ENCODE results near the gene KLRK1.
A peak's percentile ranks its signal among the peaks of the same experiment; 100 is the strongest.

The KLRK1 gene

DNA sequence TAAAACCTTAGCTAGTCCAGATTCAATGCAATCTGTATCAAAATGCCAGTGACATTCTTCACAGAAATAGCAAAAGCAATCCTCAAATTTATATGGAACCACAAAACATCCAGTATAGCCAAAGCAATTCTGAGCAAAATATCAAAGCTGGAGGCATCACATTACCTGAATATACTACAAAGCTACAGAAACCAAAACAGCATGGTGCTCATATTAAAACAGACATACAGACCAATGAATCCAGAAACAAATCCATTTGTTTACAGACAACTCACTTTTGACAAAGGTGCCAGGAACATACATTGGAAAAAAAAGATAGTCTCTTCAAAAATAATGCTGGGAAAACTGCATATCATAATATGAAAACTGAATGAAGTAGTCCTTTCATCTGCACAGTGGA, 15.0 kb upstream of the KLRK1 start:
- Histone ChIP-seq H3K23ac (ENCODE audit: low read length in 2 of 2) (no peak overlapping the region), H3K9ac (ENCODE audit: low read length) (no peak overlapping the region), H3K36me3 (ENCODE audit: control insufficient read depth in 1 of 2, insufficient read depth in 2 of 2, low read depth in 1 of 2, low read length in 2 of 2) (no peaks in the 10 kb centered on the region), H3K14ac (ENCODE audit: low read length in 2 of 2) (no peak overlapping the region), H4K91ac (ENCODE audit: low read length) (no peak overlapping the region), H2AK5ac (ENCODE audit: low read length, severe bottlenecking) (no peak overlapping the region), H2AFZ (ENCODE audit: low read depth, low read length) (no peak overlapping the region), H2BK15ac (ENCODE audit: low read depth, poor library complexity, severe bottlenecking) (no peak overlapping the region), H3K9me3 (ENCODE audit: control insufficient read depth, low read length) (peaks cover 4% of the 10 kb centered on the region), H4K8ac (ENCODE audit: low read length) (no peak overlapping the region), H3K27me3 (ENCODE audit: control insufficient read depth in 1 of 2, insufficient read depth in 1 of 2, low read length in 2 of 2) (no peaks in the 10 kb centered on the region), H2BK5ac (ENCODE audit: low read depth, low read length, poor library complexity, severe bottlenecking) (no peak overlapping the region), H3K4me3 (ENCODE audit: insufficient read depth in 1 of 2, low read depth in 1 of 2, low read length in 2 of 2) (no peak overlapping the region), H3K27ac (ENCODE audit: low read length, poor library complexity, severe bottlenecking) (no peak overlapping the region), H2BK12ac (ENCODE audit: low read length in 2 of 2) (no peak overlapping the region), H2BK120ac (ENCODE audit: low read depth, low read length) (no peak overlapping the region), H3K4me1 (ENCODE audit: control insufficient read depth, insufficient read depth, low read depth, low read length) (no peaks in the 10 kb centered on the region), H3K18ac (ENCODE audit: low read depth in 1 of 2, low read length in 2 of 2) (no peak overlapping the region), H3K4me2 (ENCODE audit: low read length, poor library complexity, severe bottlenecking) (no peak overlapping the region), H3K79me1 (replicated peaks; ENCODE audit: low read length, poor library complexity, severe bottlenecking) (no peaks in the 10 kb centered on the region), H3K4ac (ENCODE audit: low read depth in 1 of 2, low read length in 2 of 2) (no peak overlapping the region)
- no peak for DNase-seq

DNA sequence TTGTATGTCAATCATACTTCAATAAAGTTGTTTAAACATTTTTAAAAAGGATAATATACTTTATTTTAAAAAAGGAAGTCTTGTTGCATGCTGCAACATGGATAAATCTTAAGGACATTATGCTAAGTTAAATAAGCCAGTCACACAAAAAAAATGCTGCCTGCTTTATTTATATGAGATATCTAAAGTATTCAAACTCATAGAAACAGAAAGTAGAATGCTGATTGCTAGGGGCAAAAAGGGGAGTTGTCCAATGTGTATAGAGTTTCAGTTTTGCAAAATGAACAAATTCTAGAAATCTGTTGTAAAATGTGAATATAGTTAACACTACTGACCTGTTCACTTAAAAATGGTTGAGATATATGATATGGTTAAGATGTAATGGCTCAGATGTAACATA, 11.0 kb upstream of the KLRK1 start:
- Histone ChIP-seq H3K27ac (ENCODE audit: low read length, poor library complexity, severe bottlenecking) (no peak overlapping the region), H2AFZ (ENCODE audit: low read depth, low read length) (no peak overlapping the region), H3K4ac (ENCODE audit: low read depth in 1 of 2, low read length in 2 of 2) (no peak overlapping the region), H3K36me3 (ENCODE audit: control insufficient read depth in 1 of 2, insufficient read depth in 2 of 2, low read depth in 1 of 2, low read length in 2 of 2) (no peaks in the 10 kb centered on the region), H3K4me1 (ENCODE audit: control insufficient read depth, insufficient read depth, low read depth, low read length) (peaks cover 4% of the 10 kb centered on the region), H4K8ac (ENCODE audit: low read length) (no peak overlapping the region), H3K79me1 (replicated peaks; ENCODE audit: low read length, poor library complexity, severe bottlenecking) (no peaks in the 10 kb centered on the region), H2BK15ac (ENCODE audit: low read depth, poor library complexity, severe bottlenecking) (no peak overlapping the region), H3K9me3 (ENCODE audit: control insufficient read depth, low read length) (peaks cover 4% of the 10 kb centered on the region), H3K18ac (ENCODE audit: low read depth in 1 of 2, low read length in 2 of 2) (no peak overlapping the region), H4K91ac (ENCODE audit: low read length) (no peak overlapping the region), H3K4me2 (ENCODE audit: low read length, poor library complexity, severe bottlenecking) (no peak overlapping the region), H3K14ac (ENCODE audit: low read length in 2 of 2) (no peak overlapping the region), H2AK5ac (ENCODE audit: low read length, severe bottlenecking) (no peak overlapping the region), H2BK5ac (ENCODE audit: low read depth, low read length, poor library complexity, severe bottlenecking) (no peak overlapping the region), H2BK12ac (ENCODE audit: low read length in 2 of 2) (no peak overlapping the region), H3K23ac (ENCODE audit: low read length in 2 of 2) (no peak overlapping the region), H3K9ac (ENCODE audit: low read length) (no peak overlapping the region), H3K27me3 (ENCODE audit: control insufficient read depth in 1 of 2, insufficient read depth in 1 of 2, low read length in 2 of 2) (no peaks in the 10 kb centered on the region), H2BK120ac (ENCODE audit: low read depth, low read length) (no peak overlapping the region), H3K4me3 (ENCODE audit: insufficient read depth in 1 of 2, low read depth in 1 of 2, low read length in 2 of 2) (no peak overlapping the region)
- no peak for DNase-seq

DNA sequence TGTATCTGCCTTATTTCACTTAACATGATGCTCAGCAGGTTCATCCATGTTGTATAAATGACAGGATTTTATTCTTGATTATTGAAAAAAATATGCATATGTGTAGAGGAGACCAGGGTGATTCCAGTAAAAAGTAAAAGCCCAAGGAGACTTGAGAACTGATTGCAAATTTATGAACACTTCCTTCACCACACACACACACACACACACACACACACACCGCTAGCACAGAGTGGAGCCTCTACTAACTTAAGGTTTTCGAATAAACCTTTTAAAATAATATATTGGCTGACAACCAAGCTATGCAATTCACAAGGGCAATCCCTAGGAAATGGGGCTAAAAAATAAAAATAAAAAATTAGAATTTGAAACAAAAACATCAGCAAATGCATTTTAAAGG, 8.3 kb upstream of the KLRK1 start:
- Histone ChIP-seq H2BK12ac (ENCODE audit: low read length in 2 of 2) (no peak overlapping the region), H2AK5ac (ENCODE audit: low read length, severe bottlenecking) (no peak overlapping the region), H3K23ac (ENCODE audit: low read length in 2 of 2) (no peak overlapping the region), H3K27me3 (ENCODE audit: control insufficient read depth in 1 of 2, insufficient read depth in 1 of 2, low read length in 2 of 2) (no peaks in the 10 kb centered on the region), H4K91ac (ENCODE audit: low read length) (no peak overlapping the region), H2BK5ac (ENCODE audit: low read depth, low read length, poor library complexity, severe bottlenecking) (no peak overlapping the region), H3K14ac (ENCODE audit: low read length in 2 of 2) (no peak overlapping the region), H3K9me3 (ENCODE audit: control insufficient read depth, low read length) (no peaks in the 10 kb centered on the region), H2BK15ac (ENCODE audit: low read depth, poor library complexity, severe bottlenecking) (no peak overlapping the region), H3K36me3 (ENCODE audit: control insufficient read depth in 1 of 2, insufficient read depth in 2 of 2, low read depth in 1 of 2, low read length in 2 of 2) (no peaks in the 10 kb centered on the region), H3K4me2 (ENCODE audit: low read length, poor library complexity, severe bottlenecking) (no peak overlapping the region), H3K79me1 (replicated peaks; ENCODE audit: low read length, poor library complexity, severe bottlenecking) (no peaks in the 10 kb centered on the region), H2AFZ (ENCODE audit: low read depth, low read length) (no peak overlapping the region), H3K4me3 (ENCODE audit: insufficient read depth in 1 of 2, low read depth in 1 of 2, low read length in 2 of 2) (no peak overlapping the region), H2BK120ac (ENCODE audit: low read depth, low read length) (no peak overlapping the region), H4K8ac (ENCODE audit: low read length) (no peak overlapping the region), H3K18ac (ENCODE audit: low read depth in 1 of 2, low read length in 2 of 2) (no peak overlapping the region), H3K4ac (ENCODE audit: low read depth in 1 of 2, low read length in 2 of 2) (no peak overlapping the region), H3K4me1 (ENCODE audit: control insufficient read depth, insufficient read depth, low read depth, low read length) (peaks cover 4% of the 10 kb centered on the region), H3K27ac (ENCODE audit: low read length, poor library complexity, severe bottlenecking) (no peak overlapping the region), H3K9ac (ENCODE audit: low read length) (no peak overlapping the region)
- WGBS: no CpG with 5 or more reads among the region's 2 CpGs
- DNase-seq: no peak

GRCh38 chr12:10397296-10397695, 7.5 kb upstream of the KLRK1 start:
- peak overlapping the region; percentile 49 for H2BK120ac ChIP-seq (ENCODE audit: low read depth, low read length)
- DNase-seq: no peak
- H3K23ac ChIP-seq (ENCODE audit: low read length in 2 of 2): no peak overlapping the region
- H3K27ac ChIP-seq (ENCODE audit: low read length, poor library complexity, severe bottlenecking): peak overlapping the region; percentile 40
- 85% methylated on average over 2 of the region's 2 CpGs for WGBS
- H3K27me3 ChIP-seq (ENCODE audit: control insufficient read depth in 1 of 2, insufficient read depth in 1 of 2, low read length in 2 of 2): no peaks in the 10 kb centered on the region
- H3K14ac ChIP-seq (ENCODE audit: low read length in 2 of 2): no peak overlapping the region
- no peak overlapping the region for H3K4me2 ChIP-seq (ENCODE audit: low read length, poor library complexity, severe bottlenecking)
- H4K8ac ChIP-seq (ENCODE audit: low read length): no peak overlapping the region
- H2AK5ac ChIP-seq (ENCODE audit: low read length, severe bottlenecking): no peak overlapping the region
- no peak overlapping the region for H4K91ac ChIP-seq (ENCODE audit: low read length)
- H3K79me1 ChIP-seq (replicated peaks; ENCODE audit: low read length, poor library complexity, severe bottlenecking): no peaks in the 10 kb centered on the region
- no peak overlapping the region for H3K4ac ChIP-seq (ENCODE audit: low read depth in 1 of 2, low read length in 2 of 2)
- no peak overlapping the region for H3K4me3 ChIP-seq (ENCODE audit: insufficient read depth in 1 of 2, low read depth in 1 of 2, low read length in 2 of 2)
- peak overlapping the region in 1 of 2 experiments; percentile 95 for H2BK12ac ChIP-seq (ENCODE audit: low read length in 2 of 2)
- H2AFZ ChIP-seq (ENCODE audit: low read depth, low read length): no peak overlapping the region
- H3K18ac ChIP-seq (ENCODE audit: low read depth in 1 of 2, low read length in 2 of 2): peak overlapping the region in 1 of 2 experiments; percentile 70
- H2BK15ac ChIP-seq (ENCODE audit: low read depth, poor library complexity, severe bottlenecking): peak overlapping the region; percentile 69
- H3K4me1 ChIP-seq (ENCODE audit: control insufficient read depth, insufficient read depth, low read depth, low read length): peaks cover 4% of the 10 kb centered on the region
- no peak overlapping the region for H2BK5ac ChIP-seq (ENCODE audit: low read depth, low read length, poor library complexity, severe bottlenecking)
- H3K36me3 ChIP-seq (ENCODE audit: control insufficient read depth in 1 of 2, insufficient read depth in 2 of 2, low read depth in 1 of 2, low read length in 2 of 2): no peaks in the 10 kb centered on the region
- no peaks in the 10 kb centered on the region for H3K9me3 ChIP-seq (ENCODE audit: control insufficient read depth, low read length)
- H3K9ac ChIP-seq (ENCODE audit: low read length): no peak overlapping the region

Data from mesenchymal stem cell (in vitro differentiated cells and primary cell).